ENCODE results near the gene GIPC2. TPM values are rescaled to one million over a fixed set of nuclear protein-coding genes. Genes with fewer than 3 reads are reported as not detected.
"Not testable (repeated sequence)": the region's sequence is repeated elsewhere in the genome, so short reads cannot be mapped to it uniquely, and the experiment has no call there.

GIPC2 gene, protein sequence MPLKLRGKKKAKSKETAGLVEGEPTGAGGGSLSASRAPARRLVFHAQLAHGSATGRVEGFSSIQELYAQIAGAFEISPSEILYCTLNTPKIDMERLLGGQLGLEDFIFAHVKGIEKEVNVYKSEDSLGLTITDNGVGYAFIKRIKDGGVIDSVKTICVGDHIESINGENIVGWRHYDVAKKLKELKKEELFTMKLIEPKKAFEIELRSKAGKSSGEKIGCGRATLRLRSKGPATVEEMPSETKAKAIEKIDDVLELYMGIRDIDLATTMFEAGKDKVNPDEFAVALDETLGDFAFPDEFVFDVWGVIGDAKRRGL
- total RNA-seq = 10 to 100 TPM; 26.7 to 35.4 TPM

DNA sequence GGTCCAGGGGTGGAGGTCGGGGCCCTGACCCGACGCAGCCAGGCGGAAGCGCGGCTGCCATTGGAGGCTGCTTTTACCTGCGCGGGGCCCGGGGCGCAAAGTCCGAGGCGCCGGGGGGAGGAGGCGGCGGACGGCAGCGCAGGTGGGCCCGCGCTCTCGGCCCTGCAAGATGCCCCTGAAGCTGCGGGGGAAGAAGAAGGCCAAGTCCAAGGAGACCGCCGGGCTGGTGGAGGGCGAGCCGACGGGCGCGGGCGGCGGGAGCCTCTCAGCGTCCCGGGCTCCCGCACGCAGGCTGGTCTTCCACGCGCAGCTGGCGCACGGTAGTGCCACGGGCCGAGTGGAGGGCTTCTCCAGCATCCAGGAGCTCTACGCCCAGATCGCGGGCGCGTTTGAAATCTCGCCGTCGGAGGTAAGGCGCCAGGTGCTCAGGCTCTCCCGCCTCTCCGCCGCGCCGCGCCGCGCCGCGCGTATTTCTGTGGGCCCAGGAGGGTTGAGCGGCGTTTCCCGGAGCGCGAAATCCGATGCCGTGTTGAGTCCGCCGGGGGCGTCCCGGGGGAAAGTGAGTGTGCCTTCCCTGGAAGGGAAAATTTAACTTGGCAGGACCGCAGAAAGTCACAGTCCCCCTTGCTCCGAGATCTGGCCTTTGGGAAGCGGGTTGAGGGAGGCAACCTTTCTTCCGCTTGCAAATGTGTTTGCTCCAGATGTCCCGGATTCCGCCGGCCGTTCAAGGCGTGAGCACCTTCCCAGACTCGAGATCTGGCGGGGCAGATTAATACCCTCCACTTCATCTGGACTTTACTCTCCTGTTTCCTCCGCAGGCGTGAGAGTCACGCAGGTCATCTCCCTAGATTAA, at the start of gene GIPC2:
GIPC2 (plus strand) TSS at position 41 of the 853 bp plus-strand sequence; CDS start at position 170, 129 bp downstream.
- H3K9me3 ChIP-seq = no peaks in the 10 kb centered on the region
- no peaks in the 10 kb centered on the region for H3K4me1 ChIP-seq
- peak within 1 kb of the TSS; percentile 77 for H3K4me3 ChIP-seq
- peak; percentile 75 for DNase-seq
- H3K27ac ChIP-seq = peak within 1 kb of the TSS; percentile 84
- intact Hi-C loops (cut with DNase I) = loop anchor here (10.0 kb wide), 1 partner anchor 51 kb away; no protein-coding TSS in a partner anchor
- no peak for TF ChIP-seq CTCF (IDR thresholded peaks at IDR 0.05)
- H3K36me3 ChIP-seq = no peaks in the 10 kb centered on the region
- H3K27me3 ChIP-seq = no peaks in the 10 kb centered on the region
- peak within 1 kb of the TSS; percentile 79 to 90 for H3K9ac ChIP-seq (ENCODE audit: low read depth in 2 of 2, low read length in 2 of 2)

GRCh38 chr1:77996734-77997133, 49.0 kb upstream of the GIPC2 start:
- Histone ChIP-seq H3K27me3 (no peaks in the 10 kb centered on the region), H3K9me3 (no peaks in the 10 kb centered on the region), H3K27ac (no peak overlapping the region), H3K4me3 (no peak overlapping the region), H3K36me3 (no peaks in the 10 kb centered on the region), H3K4me1 (no peaks in the 10 kb centered on the region), H3K9ac (ENCODE audit: low read depth in 2 of 2, low read length in 2 of 2) (no peak overlapping the region)
- intact Hi-C loops (cut with DNase I) = loop anchor here (10.0 kb wide), 1 partner anchor 48 kb away; the partner anchor contains the start of gene GIPC2
- TF ChIP-seq CTCF (IDR thresholded peaks at IDR 0.05) = no peak
- DNase-seq = no peak

- H3K36me3 ChIP-seq; H3K9ac ChIP-seq (ENCODE audit: low read depth in 2 of 2, low read length in 2 of 2); DNase-seq; H3K9me3 ChIP-seq; H3K4me3 ChIP-seq; intact Hi-C loops (cut with DNase I); H3K27me3 ChIP-seq; H3K4me1 ChIP-seq; H3K27ac ChIP-seq: not testable (repeated sequence)
These were observed 45.2 kb upstream of the GIPC2 start for GRCh38 chr1:78000536-78000935.

DNA sequence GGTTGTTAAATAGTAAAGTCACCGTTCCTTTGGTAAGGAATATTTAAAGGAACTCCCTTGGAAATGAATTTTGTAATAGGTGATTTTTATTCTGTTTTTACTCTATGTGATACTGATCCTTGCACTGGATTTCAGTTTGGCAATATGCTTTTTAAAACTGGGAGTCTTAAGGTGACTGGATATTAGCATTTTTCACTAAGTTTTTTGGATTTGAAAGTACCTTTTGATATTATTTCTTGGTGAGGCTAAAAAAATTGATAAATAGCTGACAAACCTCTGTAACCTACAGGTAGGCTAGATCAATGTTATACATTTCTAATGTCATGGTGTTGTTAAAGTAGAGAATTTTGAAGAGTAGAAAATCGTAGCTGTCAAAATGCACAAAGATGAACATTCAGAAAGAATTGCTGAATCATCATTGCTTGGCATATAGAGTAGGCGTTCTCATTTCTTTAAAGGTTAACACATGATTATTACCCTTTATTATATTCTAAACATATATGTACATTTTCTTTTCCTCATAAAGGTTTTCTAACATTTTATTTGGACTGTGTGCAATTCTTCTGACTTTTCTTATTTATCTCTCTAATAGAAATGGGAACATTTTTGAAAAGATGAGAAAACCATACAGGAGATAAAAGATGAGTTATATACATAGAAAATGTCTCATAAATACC, 42.6 kb upstream of the GIPC2 start:
- Histone ChIP-seq H3K4me1 (no peaks in the 10 kb centered on the region), H3K27me3 (no peaks in the 10 kb centered on the region), H3K27ac (peak overlapping the region; percentile 4), H3K36me3 (no peaks in the 10 kb centered on the region), H3K4me3 (no peak overlapping the region), H3K9me3 (no peaks in the 10 kb centered on the region), H3K9ac (ENCODE audit: low read depth in 2 of 2, low read length in 2 of 2) (peak overlapping the region in 1 of 2 donors; percentile 12)
- no peak for DNase-seq
- intact Hi-C loops (cut with DNase I) = no loop called here
- TF ChIP-seq CTCF (IDR thresholded peaks at IDR 0.05) = no peak

GRCh38 chr1:78003882-78004718, 41.7 kb upstream of the GIPC2 start:
- Histone ChIP-seq H3K4me1 (no peaks in the 10 kb centered on the region), H3K36me3 (no peaks in the 10 kb centered on the region), H3K27me3 (no peaks in the 10 kb centered on the region), H3K4me3 (peak overlapping the region; percentile 40), H3K9me3 (no peaks in the 10 kb centered on the region), H3K27ac (peak overlapping the region; percentile 88), H3K9ac (ENCODE audit: low read depth in 2 of 2, low read length in 2 of 2) (peak overlapping the region in 1 of 2 donors; percentile 91)
- TF ChIP-seq CTCF (IDR thresholded peaks at IDR 0.05) = no peak
- intact Hi-C loops (cut with DNase I) = no loop called here
- DNase-seq = peak; percentile 56
